HG02678 (cell line): ENCODE results near the gene FAM193A.
"Not testable (repeated sequence)": the region's sequence is repeated elsewhere in the genome, so short reads cannot be mapped to it uniquely, and the experiment has no call there.

Source experiments
- ATAC-seq: cut with Tn5 transposase; IDR thresholded peaks from one replicate; pipeline ENCODE4 v1.9.1; 2021; ENCODE audit warnings: mild to moderate bottlenecking, moderate library complexity; ENCODE audit not compliant: unreplicated experiment

FAM193A gene

DNA sequence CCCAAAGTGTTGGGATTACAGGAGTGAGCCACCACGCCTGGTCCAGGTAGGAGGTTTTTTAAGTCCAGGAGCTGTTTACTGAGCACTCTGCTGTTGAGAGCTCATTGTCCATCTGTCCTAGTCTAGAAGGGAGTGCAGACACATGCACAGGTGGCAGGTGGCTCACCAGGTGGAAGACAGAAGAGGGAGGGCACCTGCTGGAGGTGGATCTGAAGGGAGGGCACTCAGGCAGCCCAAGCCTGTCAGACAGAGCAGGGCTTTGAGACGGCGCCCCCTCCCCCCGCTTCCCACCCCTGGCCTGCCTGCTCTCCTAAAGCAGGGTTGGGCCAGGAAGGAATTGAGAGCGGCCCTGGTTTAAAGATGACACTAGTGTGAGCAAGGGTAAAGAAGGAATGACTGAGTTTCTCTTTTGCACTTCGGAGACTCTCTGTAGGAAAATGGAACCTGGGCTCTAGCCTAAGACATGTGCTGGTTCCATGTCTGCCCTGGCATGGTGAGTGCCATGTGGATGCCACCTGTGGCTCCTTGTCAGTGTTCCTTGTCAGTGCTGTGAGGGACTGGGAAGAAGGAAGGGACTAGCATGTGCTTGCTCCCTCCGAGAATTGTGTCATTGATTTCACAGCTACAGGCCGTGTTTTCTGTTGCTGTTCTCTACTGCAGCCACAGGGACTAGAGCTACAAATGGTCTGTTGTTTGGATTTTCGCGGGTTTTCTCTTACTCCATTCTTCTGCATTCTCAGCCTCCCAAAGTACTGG lies 111.1 kb downstream of the FAM193A start:
- ATAC-seq, result no peak

DNA sequence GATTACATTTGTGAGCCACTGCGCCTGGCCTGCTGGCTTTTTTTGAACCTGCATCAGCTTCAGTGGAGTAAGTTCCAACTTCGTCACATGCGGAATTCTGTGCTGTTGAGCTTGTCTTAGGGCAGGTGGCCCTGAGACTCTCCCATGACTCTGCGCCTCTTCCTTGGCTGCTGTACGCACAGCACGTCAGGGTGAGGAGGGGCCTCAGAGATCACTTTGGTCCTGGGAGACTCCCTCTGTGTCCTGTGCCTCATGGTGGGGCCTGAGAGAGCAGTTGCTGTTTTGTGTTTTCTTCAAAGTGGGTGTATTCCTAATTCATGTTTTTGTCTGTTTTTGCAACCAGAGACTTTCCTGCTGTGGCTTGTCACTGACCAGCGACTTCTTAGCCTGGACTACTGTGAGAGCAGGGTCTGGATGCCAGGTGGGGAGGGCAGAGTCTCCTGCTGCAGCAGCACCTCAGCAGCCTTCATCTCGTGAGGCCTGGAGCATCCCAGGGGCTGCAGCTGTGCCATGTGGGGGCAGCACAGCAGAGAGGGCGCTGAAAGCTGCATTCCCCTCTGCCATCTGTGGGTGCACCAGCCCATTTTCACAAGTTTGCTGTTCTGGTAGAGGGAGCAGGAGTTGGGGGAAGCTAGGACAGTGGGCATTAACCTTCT lies 111.8 kb downstream of the FAM193A start:
- no peak for ATAC-seq

DNA sequence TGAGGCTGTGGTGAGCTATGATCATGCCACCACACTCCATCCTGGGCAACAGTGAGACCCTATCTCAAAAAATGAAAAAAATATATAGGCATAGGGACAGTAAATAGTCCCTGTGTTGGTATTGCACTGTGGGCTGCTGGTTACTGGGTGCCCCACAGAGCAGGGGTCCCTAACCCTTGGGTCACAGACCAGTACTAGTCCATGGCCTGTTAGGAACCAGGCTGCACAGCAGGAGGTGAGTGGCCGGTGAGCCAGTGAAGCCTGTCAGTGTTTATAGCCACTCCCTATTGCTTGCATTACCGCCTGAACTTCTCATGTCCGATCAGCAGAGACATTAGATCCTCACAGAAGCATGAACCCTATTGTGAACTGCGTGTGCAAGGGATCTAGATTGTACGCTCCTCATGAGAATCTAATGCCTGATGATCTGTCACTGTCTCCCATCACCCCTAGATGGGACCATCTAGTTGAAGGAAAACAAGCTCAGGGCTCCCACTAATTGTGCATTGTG lies 113.2 kb downstream of the FAM193A start:
- no peak for ATAC-seq

DNA sequence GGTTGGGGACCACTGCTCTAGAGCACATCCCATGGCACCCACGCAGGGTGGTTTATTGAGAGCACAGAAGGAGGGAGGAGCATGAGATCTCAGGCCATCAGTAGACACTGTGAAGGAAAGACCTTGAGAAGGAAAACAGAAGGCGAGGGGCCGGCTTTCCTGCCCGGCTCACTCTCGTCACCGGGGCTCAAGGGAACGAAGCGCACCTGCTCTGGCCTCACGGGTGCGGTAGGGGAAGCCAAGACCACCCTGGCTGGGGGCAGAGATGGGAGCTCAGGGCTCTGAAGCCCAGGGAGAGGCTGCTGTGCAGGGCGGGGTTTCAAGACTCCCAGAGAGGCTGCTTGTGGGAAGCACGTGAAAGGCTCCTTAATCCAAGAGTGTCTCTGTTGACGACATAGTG lies 113.8 kb downstream of the FAM193A start:
- no peak for ATAC-seq

DNA sequence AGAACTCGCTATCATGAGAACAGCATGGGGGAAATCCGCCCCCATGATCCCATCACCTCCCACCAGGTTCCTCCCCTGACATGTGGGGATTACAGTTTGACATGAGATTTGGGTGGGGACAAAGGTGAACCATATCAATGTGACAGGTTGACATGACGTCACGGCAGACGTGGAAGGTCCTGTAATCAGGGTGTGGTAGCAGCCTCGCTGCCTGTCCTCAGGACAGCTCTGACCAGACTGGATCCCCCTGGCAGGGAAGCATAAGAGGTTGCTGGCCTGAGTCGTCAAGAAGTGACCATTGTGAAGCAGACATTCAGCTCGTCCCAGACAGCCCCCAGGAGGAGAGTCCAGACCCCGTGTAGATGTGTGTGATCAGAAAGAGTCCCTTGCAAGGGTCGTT lies 115.1 kb downstream of the FAM193A start:
- no peak for ATAC-seq

DNA sequence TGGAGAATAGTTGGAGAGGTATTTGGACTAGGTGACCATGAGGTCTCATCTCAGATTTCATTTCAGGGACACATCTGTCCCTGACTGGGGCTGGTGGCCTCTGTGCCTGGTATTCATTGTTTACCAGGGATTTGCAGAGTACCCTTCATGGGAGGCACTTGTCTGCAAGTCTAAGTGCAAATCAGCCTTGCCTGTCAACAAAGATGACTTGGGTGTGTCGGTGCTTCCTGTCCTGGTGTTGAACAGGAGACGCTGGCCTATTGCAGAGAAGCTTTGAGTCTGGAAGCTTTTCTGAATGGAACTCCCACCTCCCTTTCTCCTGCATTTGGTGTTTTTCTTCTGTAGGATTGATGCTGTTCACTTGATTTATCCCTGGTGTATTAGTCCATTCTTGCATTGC lies 115.6 kb downstream of the FAM193A start:
- no peak for ATAC-seq

DNA sequence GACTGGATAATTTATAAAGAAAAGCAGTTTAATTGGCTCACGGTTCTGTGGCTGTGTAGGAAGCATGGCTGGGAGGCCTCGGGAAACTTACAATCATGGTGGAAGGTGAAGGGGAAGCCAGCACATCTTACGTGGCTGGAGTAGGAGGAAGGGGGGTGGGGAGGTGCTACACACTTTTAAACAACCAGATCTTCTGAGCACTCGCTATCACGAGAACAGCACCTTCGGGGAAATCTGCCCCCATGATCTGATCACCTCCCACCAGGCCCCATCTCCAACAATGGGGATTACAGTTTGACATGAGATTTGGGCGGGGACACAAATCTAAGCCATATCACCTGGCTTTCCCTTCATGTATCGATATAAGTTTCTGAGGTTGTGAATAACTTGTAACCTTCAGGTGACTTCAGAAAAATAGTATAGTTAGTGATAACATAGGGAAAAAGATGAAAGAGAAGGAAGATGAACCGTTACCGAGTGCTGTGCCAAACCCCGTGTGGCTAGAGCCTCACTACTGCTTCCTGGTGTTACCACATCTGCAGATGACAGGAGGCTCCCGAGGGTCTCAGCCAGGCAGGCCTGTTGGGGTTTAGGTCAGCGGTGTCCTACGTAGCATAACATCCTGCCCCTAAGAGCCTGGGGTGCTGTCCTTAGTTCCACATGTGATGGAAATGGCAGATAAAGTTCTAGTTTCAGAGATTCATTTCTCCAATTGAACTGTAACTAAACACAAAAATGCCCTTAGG lies 116.1 kb downstream of the FAM193A start:
- no peak for ATAC-seq

DNA sequence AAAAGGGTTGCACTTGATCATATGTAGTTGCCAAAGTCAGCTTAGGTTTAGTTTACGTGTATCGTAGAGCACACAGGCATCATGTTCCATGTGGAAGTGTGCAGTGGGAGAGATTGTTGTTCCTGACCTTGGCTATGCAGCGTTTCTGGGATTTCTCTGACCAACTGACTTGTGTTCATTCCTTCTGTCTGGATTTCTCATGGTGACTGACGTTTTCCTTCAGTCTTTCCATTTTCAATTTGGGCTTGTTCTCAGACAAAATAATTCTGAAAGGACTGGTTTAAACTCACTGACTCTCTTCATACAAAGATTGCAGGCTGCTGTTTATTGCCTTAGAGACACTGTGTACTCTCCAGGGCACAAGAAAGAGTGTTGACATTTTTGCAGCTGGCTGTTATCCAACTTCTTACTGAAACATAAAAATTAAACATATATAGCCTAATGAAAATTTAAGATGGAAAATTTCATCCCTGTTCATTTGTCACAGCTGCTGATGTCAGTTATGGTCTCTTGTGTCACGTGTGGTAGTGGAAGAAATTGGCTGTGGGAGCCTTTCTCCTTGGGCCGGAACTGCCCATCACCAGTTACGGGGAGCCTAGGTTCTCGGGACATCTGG lies 124.3 kb downstream of the FAM193A start:
- ATAC-seq, result no peak

DNA sequence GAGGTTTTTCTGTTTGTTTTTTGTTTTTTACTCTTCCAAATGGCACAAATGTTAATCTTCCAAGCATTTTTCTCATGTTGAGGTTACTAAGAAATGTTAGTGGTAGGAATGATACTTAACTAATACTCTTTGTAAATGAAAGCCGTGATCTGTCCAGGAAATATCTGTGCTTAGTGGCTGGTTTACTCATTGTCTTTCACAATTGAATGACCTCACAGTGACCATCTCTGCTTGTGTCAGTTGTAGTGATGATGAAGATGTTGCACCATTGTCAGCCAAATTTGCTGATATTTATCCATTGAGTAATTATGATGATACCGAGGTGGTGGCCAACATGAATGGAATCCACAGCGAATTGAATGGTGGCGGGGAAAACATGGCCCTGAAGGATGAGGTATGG lies 126.2 kb downstream of the FAM193A start:
- no peak for ATAC-seq

DNA sequence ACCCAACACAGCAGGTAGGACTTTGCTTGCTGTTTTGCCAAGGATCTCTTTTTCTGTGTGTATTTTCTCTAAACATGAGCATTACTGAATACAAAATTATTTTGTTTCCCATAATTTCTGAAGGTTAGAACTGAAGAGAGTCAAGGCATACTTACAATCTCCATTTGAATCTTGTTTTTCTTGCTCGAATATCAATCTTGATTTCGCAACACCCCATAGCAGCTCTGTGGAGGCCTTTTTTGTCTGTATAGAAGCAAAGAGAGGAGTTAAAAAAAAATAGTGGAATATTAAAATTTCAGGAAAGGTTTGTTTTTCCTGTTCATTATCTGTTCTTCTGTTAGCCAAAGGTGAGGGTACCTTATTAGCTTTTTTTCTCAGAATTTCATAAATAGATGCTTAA lies 126.8 kb downstream of the FAM193A start:
- ATAC-seq, result no peak

DNA sequence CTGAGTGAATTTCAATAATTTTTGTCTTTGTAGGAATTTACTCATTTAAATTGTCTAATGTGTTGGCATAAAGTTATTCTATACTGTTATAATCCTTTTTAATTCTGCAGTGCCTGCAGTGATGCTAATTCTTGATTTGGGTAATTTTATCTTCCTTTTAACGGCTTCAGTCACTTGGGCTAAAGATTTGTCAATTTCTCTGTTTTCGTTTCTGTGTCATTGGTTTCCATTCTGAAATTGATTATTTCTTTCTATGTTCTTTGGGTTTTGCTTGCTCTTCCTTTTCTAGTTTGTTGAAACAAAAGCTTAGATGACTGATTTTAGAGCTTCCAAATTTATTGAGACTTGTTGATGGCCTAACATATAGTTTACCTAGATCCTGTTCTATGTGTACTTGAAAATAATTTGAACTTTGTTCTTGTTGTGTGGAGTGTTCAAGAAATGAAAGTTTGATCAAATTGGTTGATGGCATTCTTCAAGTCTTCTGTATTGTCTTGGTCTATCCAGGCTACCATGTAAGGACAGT lies 130.3 kb downstream of the FAM193A start:
- ATAC-seq, result no peak

DNA sequence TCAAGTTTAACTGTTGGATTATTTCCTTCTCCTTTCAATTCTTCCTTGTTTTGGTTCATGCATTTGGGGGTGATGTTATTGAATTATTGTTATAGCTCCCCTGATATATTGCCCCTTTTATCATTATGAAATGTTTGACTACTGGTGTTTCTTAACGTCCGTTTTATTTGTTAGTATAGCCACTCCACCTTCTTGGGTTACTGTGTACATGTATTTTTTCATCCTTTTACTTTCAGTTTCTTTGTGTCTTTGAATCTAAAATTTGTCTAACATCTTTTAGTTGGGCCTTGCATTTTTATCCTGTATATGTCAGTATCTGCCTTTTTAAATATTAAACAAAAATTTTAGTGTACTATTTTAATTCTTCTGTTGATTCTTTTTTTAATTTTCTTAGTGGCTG lies 131.0 kb downstream of the FAM193A start:
- no peak for ATAC-seq

DNA sequence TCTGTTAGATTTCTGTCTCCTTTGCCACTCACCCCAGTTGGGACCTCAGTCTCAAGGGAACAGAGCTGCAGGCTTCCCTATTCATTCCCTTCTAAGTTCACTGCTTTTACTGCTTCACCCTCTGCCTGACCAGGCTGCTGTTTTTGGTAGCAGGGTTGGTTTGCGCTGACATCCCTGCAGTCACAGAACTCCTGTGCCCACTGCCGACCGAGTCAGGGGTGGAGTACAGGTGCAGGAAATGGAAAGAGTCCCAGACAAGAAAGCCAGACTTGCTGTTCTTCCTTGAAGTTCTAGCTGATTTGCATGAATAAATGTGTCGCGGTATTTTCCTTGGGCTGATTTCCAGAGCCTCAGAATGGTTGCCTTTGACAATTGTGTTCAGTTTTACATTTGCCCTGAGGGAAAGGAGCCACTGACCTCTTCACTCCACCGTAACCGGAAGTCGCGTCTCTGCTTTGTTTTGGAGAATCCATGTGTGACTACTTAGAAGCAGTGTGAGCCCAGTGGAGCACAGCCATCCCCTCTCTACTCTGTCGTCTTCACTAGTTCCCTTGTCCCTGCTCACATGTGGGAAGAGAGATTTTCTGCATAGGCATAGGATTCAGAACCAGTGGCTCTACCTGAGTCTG lies 134.9 kb downstream of the FAM193A start:
- ATAC-seq, result no peak

DNA sequence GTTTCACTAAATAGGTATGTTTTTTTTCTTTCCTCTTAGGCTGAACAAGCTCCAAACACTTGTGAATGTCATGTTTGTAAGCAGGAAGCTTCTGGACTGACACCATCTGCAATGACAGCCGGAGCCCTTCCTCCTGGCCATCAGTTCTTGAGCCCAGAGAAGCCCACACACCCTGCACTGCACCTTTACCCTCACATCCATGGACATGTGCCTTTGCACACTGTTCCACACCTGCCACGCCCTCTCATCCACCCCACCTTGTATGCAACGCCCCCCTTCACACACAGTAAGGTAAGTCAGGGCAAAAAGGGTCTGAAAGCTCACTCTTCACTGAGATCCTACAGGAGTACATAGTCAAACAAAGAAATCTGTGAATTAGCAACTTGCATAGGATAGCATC lies 135.6 kb downstream of the FAM193A start:
- no peak for ATAC-seq

DNA sequence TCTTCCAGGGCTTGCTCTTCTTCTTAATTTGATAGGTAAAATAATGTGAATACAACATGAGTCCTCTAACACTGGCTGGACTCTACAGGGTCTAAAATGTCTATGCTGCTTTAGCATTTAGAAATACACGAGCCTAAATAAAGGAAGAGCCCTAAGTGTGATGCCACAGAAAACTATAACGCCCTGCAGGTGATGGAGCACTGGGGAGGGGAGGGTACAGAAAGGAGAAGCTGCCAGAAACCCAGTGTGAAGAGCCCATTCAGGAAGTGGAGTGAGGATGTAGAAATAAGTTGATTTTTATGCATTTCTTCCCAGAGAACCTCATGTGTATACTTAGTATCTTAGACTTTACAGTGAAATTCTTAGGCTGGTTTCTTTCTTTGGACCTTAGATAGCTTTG lies 136.3 kb downstream of the FAM193A start:
- no peak for ATAC-seq

DNA sequence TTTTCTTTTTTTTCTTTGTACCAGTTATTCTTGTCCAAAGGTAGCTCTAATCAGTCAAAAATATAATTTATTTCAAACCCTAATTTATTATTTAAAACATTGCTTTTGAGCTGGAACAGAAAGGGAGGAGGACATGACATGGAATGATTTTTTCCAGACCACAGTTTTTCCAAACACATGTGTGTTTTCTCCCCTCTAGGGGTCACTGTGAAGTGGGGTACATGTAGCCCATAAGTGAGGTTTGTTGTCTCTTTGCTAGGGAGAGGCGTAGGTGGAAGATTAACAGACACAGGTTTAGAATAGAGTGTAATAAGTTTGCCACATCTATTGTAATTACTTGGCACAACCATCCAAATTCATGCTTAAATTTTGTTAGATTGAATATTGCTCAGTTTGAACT lies 136.7 kb downstream of the FAM193A start:
- no peak for ATAC-seq

DNA sequence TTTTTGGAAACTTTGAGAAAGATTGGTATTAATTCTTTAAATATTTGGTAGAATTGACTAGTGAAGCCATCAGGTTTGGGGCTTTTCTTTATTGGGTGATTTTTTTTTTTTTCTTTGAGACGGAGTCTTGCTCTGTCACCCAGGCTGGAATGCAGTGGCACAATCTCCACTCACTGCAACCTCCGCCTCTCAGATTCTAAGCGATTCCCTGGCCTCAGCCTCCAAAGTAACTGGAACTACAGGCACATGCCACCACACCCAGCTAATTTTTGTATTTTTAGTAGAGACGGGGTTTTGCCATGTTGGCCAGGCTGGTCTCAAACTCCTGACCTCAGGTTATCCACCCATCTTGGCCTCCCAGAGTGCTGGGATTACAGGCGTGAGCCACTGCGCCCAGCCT lies 143.3 kb downstream of the FAM193A start:
- not testable (repeated sequence) for ATAC-seq

DNA sequence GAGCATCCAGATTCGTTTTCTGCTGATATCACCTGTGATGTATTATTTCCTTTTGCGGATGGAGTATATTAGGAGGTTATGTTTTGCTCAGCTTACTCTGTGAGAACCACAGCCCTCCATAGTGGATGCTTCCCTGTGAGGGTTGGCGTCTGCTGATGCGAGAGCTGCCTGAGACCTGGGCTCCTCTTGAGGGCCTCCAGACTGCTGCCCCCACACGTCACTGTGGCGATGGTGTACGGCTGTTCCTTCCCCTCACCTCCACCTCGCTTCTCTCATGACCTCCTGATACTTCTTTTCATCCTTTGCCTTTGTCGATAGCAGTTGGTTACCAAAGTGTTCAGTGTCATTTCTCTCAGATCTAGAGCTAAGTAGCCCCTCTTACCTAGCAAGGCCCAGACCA lies 148.0 kb downstream of the FAM193A start:
- ATAC-seq, result no peak

DNA sequence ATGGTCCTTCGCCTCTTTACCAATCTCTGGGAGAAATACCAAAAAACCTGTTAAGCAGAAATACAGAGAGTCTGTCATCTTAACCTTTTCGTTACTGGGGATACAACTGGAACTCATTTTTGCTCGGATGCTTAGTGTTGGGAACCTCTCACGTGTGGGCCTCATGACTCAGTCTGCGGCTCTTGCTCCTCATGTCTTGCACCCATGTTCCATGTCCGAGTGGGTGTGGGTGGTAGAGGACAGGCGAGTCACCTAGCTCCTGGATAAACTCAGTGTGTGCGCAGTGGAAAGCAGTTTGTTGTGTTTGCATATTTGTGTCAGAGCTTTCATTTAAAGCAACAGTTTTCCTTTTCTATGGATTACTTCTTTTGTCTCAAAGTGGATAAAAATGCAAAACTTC lies 149.1 kb downstream of the FAM193A start:
- ATAC-seq, result no peak

DNA sequence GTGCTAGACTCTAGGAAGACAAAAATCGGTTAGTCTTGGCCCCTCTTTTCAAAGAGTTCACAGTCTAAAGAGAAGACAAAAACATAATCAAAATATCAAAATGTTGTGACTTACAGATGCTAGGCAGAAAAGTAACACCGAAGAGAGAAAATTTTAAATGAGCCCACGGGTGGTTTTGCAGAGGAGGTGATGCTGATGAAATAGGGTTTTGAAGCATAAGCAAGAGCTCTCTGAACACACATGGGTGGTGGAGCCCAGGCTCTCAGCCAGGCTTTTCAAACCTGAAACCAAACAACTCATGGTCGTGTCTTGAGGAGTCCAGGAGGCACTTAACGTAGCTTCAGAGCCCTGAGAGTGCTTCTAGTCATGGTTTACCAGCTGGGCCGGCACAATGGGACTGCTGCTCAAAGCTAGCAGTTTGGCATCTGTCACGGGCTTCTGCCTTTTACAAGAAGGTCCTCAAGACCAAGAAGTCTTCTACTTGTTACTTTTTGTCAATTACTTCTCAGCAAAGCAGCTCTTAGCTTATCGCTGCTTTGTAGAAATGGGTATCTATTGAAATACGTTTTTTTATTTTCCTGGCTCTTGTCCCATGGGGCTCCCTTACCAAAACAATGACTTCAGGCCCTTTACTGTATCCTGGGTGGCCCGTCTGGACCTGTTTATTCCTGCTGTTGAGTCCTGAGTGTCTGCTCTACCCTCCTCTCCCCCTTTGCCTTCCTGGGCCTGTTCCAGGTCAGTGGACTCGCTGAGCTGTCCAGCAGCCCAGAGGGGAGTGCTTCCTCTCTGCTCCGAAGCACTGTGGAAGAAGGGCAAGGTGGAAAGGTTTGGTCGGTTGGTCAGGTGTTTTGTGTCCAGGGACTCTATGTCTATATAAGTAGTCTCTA lies 150.2 kb downstream of the FAM193A start:
- no peak for ATAC-seq
